CD4-positive, alpha-beta T cell treated with Interleukin-6 for 4 hours (primary cell): ENCODE measurements around the gene OVOL2.
"Not testable (repeated sequence)": the region's sequence is repeated elsewhere in the genome, so short reads cannot be mapped to it uniquely, and the experiment has no call there.

Source experiments
- DNase-seq: peaks from one replicate; pipeline ENCODE4 v3.0.0-alpha.2; 2020; ENCODE audit warnings: mixed read lengths

OVOL2 gene

GRCh38 chr20:18057101-18057993 lies at the start of gene OVOL2:
Gene OVOL2 (minus strand): TSS chr20:18057916. CDS start chr20:18057634, 282 bp downstream.
- DNase-seq: no peak

- DNase-seq: no peak
Measured at GRCh38 chr20:18103497-18103896, 45.8 kb upstream of the OVOL2 start.

- DNase-seq: no peak
Measured at GRCh38 chr20:18101125-18101810, 43.6 kb upstream of the OVOL2 start.

GRCh38 chr20:18100569-18100968 lies 42.9 kb upstream of the OVOL2 start:
- DNase-seq: not testable (repeated sequence)

GRCh38 chr20:18094191-18094590 lies 36.5 kb upstream of the OVOL2 start:
- DNase-seq: no peak

GRCh38 chr20:18093388-18093787 lies 35.7 kb upstream of the OVOL2 start:
- DNase-seq: no peak

- DNase-seq: no peak
Measured at GRCh38 chr20:18092890-18093289, 35.2 kb upstream of the OVOL2 start.

GRCh38 chr20:18091623-18092022 lies 33.9 kb upstream of the OVOL2 start:
- DNase-seq: no peak

- DNase-seq: no peak
Measured at GRCh38 chr20:18090477-18090876, 32.8 kb upstream of the OVOL2 start.

- DNase-seq: no peak
Measured at GRCh38 chr20:18090044-18090443, 32.3 kb upstream of the OVOL2 start.

GRCh38 chr20:18088841-18089240 lies 31.1 kb upstream of the OVOL2 start:
- not testable (repeated sequence) for DNase-seq

- DNase-seq: not testable (repeated sequence)
Measured at GRCh38 chr20:18088298-18088697, 30.6 kb upstream of the OVOL2 start.

- DNase-seq: no peak
Measured at GRCh38 chr20:18087054-18087453, 29.3 kb upstream of the OVOL2 start.

GRCh38 chr20:18080836-18081235 lies 23.1 kb upstream of the OVOL2 start:
- DNase-seq: not testable (repeated sequence)

GRCh38 chr20:18079756-18080353 lies 22.1 kb upstream of the OVOL2 start:
- DNase-seq: no peak

GRCh38 chr20:18077157-18077556 lies 19.4 kb upstream of the OVOL2 start:
- no peak for DNase-seq

- no peak for DNase-seq
Measured at GRCh38 chr20:18072532-18072931, 14.8 kb upstream of the OVOL2 start.

- DNase-seq: no peak
Measured at GRCh38 chr20:18066421-18067333, 9.0 kb upstream of the OVOL2 start.

GRCh38 chr20:18063676-18064075 lies 6.0 kb upstream of the OVOL2 start:
- DNase-seq: no peak

- DNase-seq: no peak
Measured at GRCh38 chr20:18059603-18060002, 1.9 kb upstream of the OVOL2 start.

GRCh38 chr20:18058661-18059467 lies 1.1 kb upstream of the OVOL2 start:
- DNase-seq: no peak

GRCh38 chr20:18057994-18058349 lies 256 bp upstream of the OVOL2 start:
- DNase-seq: no peak
